ENCODE results near the gene NCOA5. TPM values are rescaled to one million over a fixed set of nuclear protein-coding genes. Genes with fewer than 3 reads are reported as not detected.
"Not testable (repeated sequence)": the region's sequence is repeated elsewhere in the genome, so short reads cannot be mapped to it uniquely, and the experiment has no call there.

The NCOA5 gene
- total RNA-seq, 1 donor from 2014 or later: 16.5 TPM

- H3K27me3 ChIP-seq (ENCODE audit: low read depth): peaks cover 76% of the 10 kb centered on the region
- peak overlapping the region; percentile 21 for H3K4me3 ChIP-seq
These were observed 9.9 kb upstream of the NCOA5 start for GRCh38 chr20:46099491-46100287.

GRCh38 chr20:46093531-46093930 is 3.8 kb upstream of the NCOA5 start:
- H3K4me1 ChIP-seq: peaks cover 16% of the 10 kb centered on the region
- no peak overlapping the region for H3K4me3 ChIP-seq
- DNase-seq: no peak
- no peaks in the 10 kb centered on the region for H3K9me3 ChIP-seq (replicated peaks)
- no peak overlapping the region for H3K27ac ChIP-seq (replicated peaks)
- no peaks in the 10 kb centered on the region for H3K36me3 ChIP-seq
- peaks cover 16% of the 10 kb centered on the region for H3K27me3 ChIP-seq (ENCODE audit: low read depth)
- TF ChIP-seq CTCF (IDR thresholded peaks at IDR 0.05; ENCODE audit: borderline replicate concordance): no peak
- intact Hi-C loops (cut with micrococcal nuclease): no loop called here

More at GRCh38 chr20:46099491-46100287, 9.9 kb upstream of the NCOA5 start:
- peak; percentile 35 for TF ChIP-seq CTCF (IDR thresholded peaks at IDR 0.05; ENCODE audit: borderline replicate concordance)
- peaks cover 8% of the 10 kb centered on the region for H3K4me1 ChIP-seq
- H3K9me3 ChIP-seq (replicated peaks): no peaks in the 10 kb centered on the region
- no peaks in the 10 kb centered on the region for H3K36me3 ChIP-seq
- intact Hi-C loops (cut with micrococcal nuclease): no loop called here
- no peak overlapping the region for H3K27ac ChIP-seq (replicated peaks)
- peak; percentile 23 for DNase-seq

GRCh38 chr20:46091622-46092535 is 2.1 kb upstream of the NCOA5 start:
- H3K27me3 ChIP-seq (ENCODE audit: low read depth); H3K9me3 ChIP-seq (replicated peaks); DNase-seq; H3K27ac ChIP-seq (replicated peaks); H3K36me3 ChIP-seq; intact Hi-C loops (cut with micrococcal nuclease); H3K4me3 ChIP-seq: not testable (repeated sequence)
- H3K4me1 ChIP-seq: peaks cover 33% of the 10 kb centered on the region

- DNase-seq: no peak
- Histone ChIP-seq H3K4me1 (peaks cover 60% of the 10 kb centered on the region), H3K27me3 (ENCODE audit: low read depth) (no peaks in the 10 kb centered on the region), H3K4me3 (peak overlapping the region; percentile 83), H3K27ac (replicated peaks) (peak overlapping the region; percentile 98), H3K36me3 (no peaks in the 10 kb centered on the region), H3K9me3 (replicated peaks) (no peaks in the 10 kb centered on the region)
- no peak for TF ChIP-seq CTCF (IDR thresholded peaks at IDR 0.05; ENCODE audit: borderline replicate concordance)
- intact Hi-C loops (cut with micrococcal nuclease): no loop called here
These were observed 670 bp downstream of the NCOA5 start for GRCh38 chr20:46089167-46089416.

GRCh38 chr20:46088409-46089166 is 1.2 kb downstream of the NCOA5 start:
- Histone ChIP-seq H3K4me3 (peak overlapping the region; percentile 83), H3K9me3 (replicated peaks) (no peaks in the 10 kb centered on the region), H3K4me1 (peaks cover 66% of the 10 kb centered on the region), H3K27ac (replicated peaks) (peak overlapping the region; percentile 98), H3K36me3 (no peaks in the 10 kb centered on the region), H3K27me3 (ENCODE audit: low read depth) (no peaks in the 10 kb centered on the region)
- no peak for TF ChIP-seq CTCF (IDR thresholded peaks at IDR 0.05; ENCODE audit: borderline replicate concordance)
- DNase-seq: no peak
- intact Hi-C loops (cut with micrococcal nuclease): no loop called here
